Measurements from ENCODE around the gene SMARCD2.
"Not testable (repeated sequence)": the region's sequence is repeated elsewhere in the genome, so short reads cannot be mapped to it uniquely, and the experiment has no call there.

Gene SMARCD2

DNA sequence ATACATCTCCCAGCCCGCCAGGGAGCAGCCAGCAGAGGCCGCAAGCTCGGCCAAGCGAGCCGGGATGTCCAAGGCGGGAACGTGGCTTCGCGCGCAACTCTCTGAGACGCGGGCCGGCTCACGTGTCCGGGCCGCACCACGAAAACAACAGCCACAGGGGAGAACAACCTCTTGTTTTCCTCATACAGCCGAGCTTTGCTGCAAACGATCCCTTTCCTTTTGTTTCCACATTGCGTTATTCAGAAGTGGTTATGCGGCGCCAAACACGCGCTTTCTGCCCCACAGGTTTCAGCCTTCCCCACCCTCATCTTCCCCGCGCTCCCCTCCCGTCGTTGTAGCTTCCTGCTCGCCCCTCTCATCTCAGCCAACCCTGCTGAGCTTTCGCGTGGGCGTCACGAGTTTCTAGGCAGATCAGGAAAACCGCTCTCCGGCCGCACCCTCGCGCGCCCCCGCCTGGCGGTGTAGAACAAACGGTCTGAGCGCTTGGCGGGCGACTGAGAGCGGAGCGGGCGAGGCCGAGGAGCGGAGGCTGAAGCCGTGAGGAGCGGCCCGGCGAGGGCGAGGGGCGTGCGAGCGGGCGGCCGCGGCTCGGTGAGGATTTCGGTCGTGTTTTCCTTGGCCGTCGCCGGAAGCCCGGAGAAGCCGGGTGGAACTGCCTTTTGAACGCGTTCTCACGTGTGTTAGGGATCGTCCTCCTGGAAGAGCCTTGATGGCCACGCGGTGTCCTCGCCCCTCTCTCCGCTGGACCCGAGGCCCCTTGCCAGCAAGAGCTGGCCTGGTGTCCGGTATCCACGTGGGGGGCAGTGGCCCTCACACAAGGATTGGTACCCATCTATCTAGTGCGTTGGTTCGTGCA, 6.6 kb upstream of the SMARCD2 start:
- DNase-seq, result peak in 1 of 2 experiments; percentile 14

- DNase-seq, result no peak
These were observed 5.2 kb upstream of the SMARCD2 start for GRCh38 chr17:63847525-63848249.

GRCh38 chr17:63845509-63845908, 3.0 kb upstream of the SMARCD2 start:
- DNase-seq, result no peak

- DNase-seq, result no peak
These were observed 1.6 kb upstream of the SMARCD2 start for GRCh38 chr17:63843910-63844677.

DNA sequence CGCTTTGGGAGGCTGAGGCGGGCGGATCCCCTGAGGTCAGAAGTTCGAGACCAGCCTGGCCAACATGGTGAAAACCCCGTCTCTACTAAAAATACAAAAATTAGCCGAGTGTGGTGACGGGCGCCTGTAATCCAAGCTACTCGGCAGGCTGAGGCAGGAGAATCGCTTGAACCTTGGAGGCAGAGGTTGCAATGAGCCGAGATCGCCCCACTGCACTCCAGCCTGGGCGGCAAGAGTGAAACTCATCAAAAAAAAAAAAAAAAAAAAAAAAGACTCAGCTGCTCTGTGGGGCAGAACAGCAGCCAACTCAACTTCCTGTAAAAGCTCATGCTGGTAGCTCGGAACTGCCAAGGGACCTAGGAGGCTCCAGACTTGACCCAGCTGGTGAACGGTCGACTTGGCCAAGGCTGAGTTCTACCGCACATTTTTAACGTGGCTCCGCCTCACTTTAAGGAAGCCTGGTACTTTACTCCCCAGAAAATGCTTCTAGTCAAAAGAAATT, 953 bp upstream of the SMARCD2 start:
- not testable (repeated sequence) for DNase-seq

- DNase-seq, result peak in 1 of 2 experiments; percentile 26
These were observed 329 bp downstream of the SMARCD2 start for GRCh38 chr17:63842173-63842539.

GRCh38 chr17:63841350-63842172, 924 bp downstream of the SMARCD2 start:
- peak in 1 of 2 experiments; percentile 55 for DNase-seq

DNA sequence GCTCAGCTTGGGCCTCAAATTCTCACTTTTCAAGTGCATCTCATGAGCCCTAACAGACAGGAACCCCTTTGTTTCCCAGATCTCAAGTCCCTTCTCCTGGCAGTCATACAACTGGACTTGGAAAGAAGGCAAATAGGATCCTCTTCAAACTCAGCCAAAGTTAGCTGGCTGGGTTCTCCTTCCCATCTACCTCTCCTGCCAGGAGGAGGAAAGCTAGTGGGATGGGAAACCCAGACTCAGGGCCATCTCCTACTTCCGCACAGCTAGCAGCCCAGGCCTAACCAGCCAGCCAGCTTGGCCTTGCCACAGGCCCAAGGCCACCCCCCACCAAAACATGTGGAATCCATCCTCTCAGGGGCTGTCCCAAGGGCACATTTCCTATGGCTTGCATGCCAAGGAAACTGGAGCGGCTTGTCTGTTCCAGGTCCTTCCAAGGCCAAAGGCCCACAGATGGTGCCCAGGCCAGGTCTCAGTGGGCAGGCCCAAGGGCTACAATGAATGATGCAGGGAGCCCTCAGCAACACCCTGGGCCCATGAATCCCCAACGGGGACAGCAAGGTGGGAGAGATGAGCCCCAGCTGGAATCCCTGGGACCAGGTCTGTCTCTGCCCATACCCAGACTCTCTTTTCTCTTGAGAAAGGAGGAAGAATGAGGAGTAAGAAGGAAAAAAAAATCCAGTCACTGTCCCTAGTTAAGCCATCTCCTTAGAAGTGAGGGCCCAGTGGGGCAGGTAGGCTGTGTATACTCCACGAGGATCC, 1.7 kb downstream of the SMARCD2 start:
- DNase-seq, result no peak

GRCh38 chr17:63838631-63839171, 3.8 kb downstream of the SMARCD2 start:
- DNase-seq, result no peak

DNA sequence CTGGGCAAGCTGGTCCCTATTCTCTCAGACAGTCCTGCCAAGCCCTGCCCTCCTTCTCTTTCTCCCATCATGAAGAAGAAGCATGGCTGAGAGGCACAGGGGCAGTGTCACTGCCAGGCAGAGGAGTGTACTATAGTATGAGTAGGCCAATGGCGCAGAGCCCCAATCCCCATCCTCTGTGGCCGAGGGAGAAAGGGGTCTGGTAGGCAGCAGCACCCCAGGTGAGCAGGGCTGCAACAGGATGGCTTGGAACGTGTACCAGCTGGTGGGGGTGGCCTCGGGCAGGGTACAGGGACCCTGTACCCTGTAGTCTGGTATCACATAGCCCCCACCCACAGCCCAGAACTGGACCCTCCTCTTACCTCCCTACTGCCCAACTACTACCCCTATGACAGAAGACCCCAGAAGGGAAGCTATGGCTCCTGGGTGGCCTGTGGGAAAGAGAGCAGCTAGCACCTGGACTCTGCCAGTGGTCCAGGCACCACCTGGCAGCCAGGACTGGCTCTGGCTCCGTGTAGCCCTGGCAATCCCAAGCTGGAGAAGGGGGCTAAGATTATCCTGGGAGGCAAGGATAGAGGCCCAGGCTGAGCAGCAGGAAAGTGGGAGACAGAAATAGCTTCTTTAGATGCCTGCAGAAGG, 4.4 kb downstream of the SMARCD2 start:
- no peak for DNase-seq

- DNase-seq, result no peak
These were observed 5.0 kb downstream of the SMARCD2 start for GRCh38 chr17:63837480-63837879.

GRCh38 chr17:63836811-63837210, 5.7 kb downstream of the SMARCD2 start:
- DNase-seq, result no peak

DNA sequence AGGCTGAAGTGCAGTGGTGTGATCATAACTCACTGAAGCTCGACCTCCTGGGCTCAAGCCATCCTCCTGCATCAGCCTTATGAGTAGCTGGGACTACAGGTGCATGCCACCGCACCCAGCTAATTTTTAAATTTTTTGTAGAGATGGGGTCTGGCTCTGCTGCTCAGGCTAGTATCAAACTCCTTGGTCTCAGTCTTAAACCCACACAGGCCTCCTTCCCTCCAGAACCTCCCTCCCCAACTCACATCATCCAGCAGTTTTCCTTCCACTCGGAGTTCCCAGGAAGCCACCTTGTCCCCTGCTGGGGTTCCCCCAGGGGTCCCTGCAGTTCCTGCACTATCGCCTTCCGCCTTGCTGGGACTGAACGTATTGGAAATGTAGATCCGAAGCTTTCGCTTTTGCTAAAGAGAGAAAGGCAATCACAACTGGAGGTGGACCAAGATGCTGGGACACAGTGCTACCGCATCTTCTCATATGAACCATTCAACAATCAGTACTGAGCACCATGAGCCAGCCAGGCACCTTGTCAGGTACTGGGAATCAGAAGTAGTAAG, 7.2 kb downstream of the SMARCD2 start:
- no peak for DNase-seq

- peak; percentile 77 to 82 for DNase-seq
These were observed 7.9 kb downstream of the SMARCD2 start for GRCh38 chr17:63834431-63835166.

GRCh38 chr17:63833741-63834373, 8.6 kb downstream of the SMARCD2 start:
- DNase-seq, result no peak

- no peak for DNase-seq
These were observed 9.3 kb downstream of the SMARCD2 start for GRCh38 chr17:63833026-63833740.

DNA sequence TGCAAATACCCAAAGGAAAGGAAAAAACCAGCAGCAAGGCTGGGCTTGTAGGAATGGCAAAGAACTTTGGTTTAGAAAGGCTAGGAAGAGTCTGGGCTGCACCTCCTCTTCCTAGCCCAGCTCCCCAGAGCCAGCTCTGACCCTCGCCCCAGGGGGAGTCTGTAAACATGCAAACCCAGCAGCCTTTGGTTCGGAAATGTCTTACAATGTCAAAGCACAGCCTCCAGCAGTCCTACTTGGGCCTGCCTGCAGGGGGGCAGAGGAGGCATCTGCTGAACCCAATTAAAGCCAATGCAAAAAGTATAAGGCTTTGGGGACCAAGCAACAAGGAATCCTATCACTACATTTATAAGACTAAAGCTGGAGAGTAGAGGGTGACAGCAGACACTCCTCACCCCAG, 10.0 kb downstream of the SMARCD2 start:
- DNase-seq, result no peak

DNA sequence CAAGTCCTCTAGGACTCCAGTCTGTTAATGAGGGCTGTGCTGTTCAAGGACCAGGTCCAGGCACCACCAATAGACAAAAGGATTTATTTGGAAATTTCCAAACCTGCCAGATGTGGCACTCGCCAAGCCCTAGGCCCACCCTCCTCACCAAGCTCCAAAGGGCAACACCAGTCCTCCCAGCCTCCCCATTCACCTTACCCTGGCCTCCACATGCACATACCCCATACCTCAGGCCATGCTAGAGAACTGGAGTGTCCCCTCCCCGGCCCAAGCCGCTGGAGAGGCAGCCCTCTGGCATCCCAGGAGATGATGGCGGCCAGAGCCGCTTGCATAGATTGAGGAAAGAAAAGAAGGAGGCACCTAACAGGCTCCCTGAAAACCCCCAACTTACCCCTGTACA, 10.5 kb downstream of the SMARCD2 start:
- DNase-seq, result no peak
